ENCODE data around the gene CFAP77.

The CFAP77 gene

GRCh38 chr9:132489536-132489935 lies 79.5 kb downstream of the CFAP77 start:
- no peak for DNase-seq (ENCODE audit: low spot score)

GRCh38 chr9:132494857-132495256 lies 84.8 kb downstream of the CFAP77 start:
- no peak for DNase-seq (ENCODE audit: low spot score)

GRCh38 chr9:132497731-132498130 lies 87.7 kb downstream of the CFAP77 start:
- DNase-seq (ENCODE audit: low spot score) = no peak

- DNase-seq (ENCODE audit: low spot score) = peak; percentile 83
These were observed 88.7 kb downstream of the CFAP77 start for GRCh38 chr9:132498531-132499210.

- no peak for DNase-seq (ENCODE audit: low spot score)
These were observed 89.2 kb downstream of the CFAP77 start for GRCh38 chr9:132499251-132499650.

- no peak for DNase-seq (ENCODE audit: low spot score)
These were observed 90.2 kb downstream of the CFAP77 start for GRCh38 chr9:132500193-132500592.

- no peak for DNase-seq (ENCODE audit: low spot score)
These were observed 92.5 kb downstream of the CFAP77 start for GRCh38 chr9:132502480-132502879.

- DNase-seq (ENCODE audit: low spot score) = no peak
These were observed 93.1 kb downstream of the CFAP77 start for GRCh38 chr9:132503116-132503515.

- no peak for DNase-seq (ENCODE audit: low spot score)
These were observed 94.5 kb downstream of the CFAP77 start for GRCh38 chr9:132504488-132504887.

GRCh38 chr9:132505991-132506655 lies 96.1 kb downstream of the CFAP77 start:
- DNase-seq (ENCODE audit: low spot score) = no peak

GRCh38 chr9:132506977-132507669 lies 97.1 kb downstream of the CFAP77 start:
- DNase-seq (ENCODE audit: low spot score) = no peak

- peak; percentile 94 for DNase-seq (ENCODE audit: low spot score)
These were observed 97.9 kb downstream of the CFAP77 start for GRCh38 chr9:132507670-132508469.

- no peak for DNase-seq (ENCODE audit: low spot score)
These were observed 100.2 kb downstream of the CFAP77 start for GRCh38 chr9:132509928-132510874.

GRCh38 chr9:132511191-132511999 lies 101.4 kb downstream of the CFAP77 start:
- no peak for DNase-seq (ENCODE audit: low spot score)

- no peak for DNase-seq (ENCODE audit: low spot score)
These were observed 103.4 kb downstream of the CFAP77 start for GRCh38 chr9:132513416-132513815.

- no peak for DNase-seq (ENCODE audit: low spot score)
These were observed 104.2 kb downstream of the CFAP77 start for GRCh38 chr9:132514011-132514744.

GRCh38 chr9:132514821-132515220 lies 104.8 kb downstream of the CFAP77 start:
- no peak for DNase-seq (ENCODE audit: low spot score)

GRCh38 chr9:132516301-132516700 lies 106.3 kb downstream of the CFAP77 start:
- no peak for DNase-seq (ENCODE audit: low spot score)

GRCh38 chr9:132516911-132517310 lies 106.9 kb downstream of the CFAP77 start:
- DNase-seq (ENCODE audit: low spot score) = peak; percentile 35
